CD4-positive, alpha-beta memory T cell (primary cell): Measurements from ENCODE around the gene SP9. TPM values are rescaled to one million over a fixed set of nuclear protein-coding genes. Genes with fewer than 3 reads are reported as not detected.

Experiments
- CTCF ChIA-PET: fragments of 350-600 bp; sonication (Branson Sonifier 250); formaldehyde crosslinking; loops from one replicate; lab custom pipeline; 2021; ENCODE audit warnings: inconsistent platforms; ENCODE audit not compliant: partially characterized antibody; lab: Charles Lee
- POLR2A ChIA-PET: fragments of 350-600 bp; sonication (Branson Sonifier 250); formaldehyde crosslinking; loops from one replicate; lab custom pipeline; 2021; ENCODE audit not compliant: partially characterized antibody; lab: Charles Lee
- DNase-seq, 5 donors: peaks; one replicate each; pipeline versions ENCODE4 v3.0.0 to v3.0.0-alpha.2; 2020 to 2022; ENCODE audit warnings: mixed read lengths in 1 of 5
- H3K27ac ChIP-seq: one replicate; pipeline ENCODE4 v1.7.0; 2013; ENCODE audit warnings: low read depth, low read length
- H3K27me3 ChIP-seq: 2 replicates; pipeline ENCODE4 v1.7.0; 2013; ENCODE audit warnings: mild to moderate bottlenecking, low read length, moderate library complexity; ENCODE audit not compliant: insufficient read depth
- H3K36me3 ChIP-seq: 2 replicates; pipeline ENCODE4 v1.7.0; 2013; ENCODE audit warnings: mild to moderate bottlenecking, low read length, moderate library complexity; ENCODE audit not compliant: insufficient read depth
- H3K4me1 ChIP-seq: 2 replicates; pipeline ENCODE4 v1.7.0; 2013; ENCODE audit warnings: mild to moderate bottlenecking, low read length, moderate library complexity; ENCODE audit not compliant: insufficient read depth
- H3K4me3 ChIP-seq, 2 donors: one replicate each; pipeline ENCODE4 v1.7.0; 2013; ENCODE audit warnings: low read length in 2 of 2, mild to moderate bottlenecking in 1 of 2
- H3K9me3 ChIP-seq, 2 donors: one replicate each; pipeline ENCODE4 v1.7.0; 2013; ENCODE audit warnings: low read length in 2 of 2, control low read depth in 1 of 2; ENCODE audit not compliant: control insufficient read depth in 1 of 2
- H3K27ac Mint-ChIP-seq, 7 donors: one replicate each; pipeline ENCODE4 v1.8.0; 2020 to 2021; ENCODE audit warnings: mixed read lengths in 7 of 7, mild to moderate bottlenecking in 6 of 7, inconsistent platforms in 3 of 7, moderate library complexity in 3 of 7
- H3K27me3 Mint-ChIP-seq, 2 donors: one replicate each; pipeline ENCODE4 v1.8.0; 2020 to 2021; ENCODE audit warnings: mixed read lengths in 2 of 2
- H3K36me3 Mint-ChIP-seq, 2 donors: one replicate each; pipeline ENCODE4 v1.8.0; 2020 to 2021; ENCODE audit warnings: mixed read lengths in 2 of 2, inconsistent platforms in 1 of 2, mild to moderate bottlenecking in 1 of 2
- H3K4me1 Mint-ChIP-seq, 4 donors: one replicate each; pipeline ENCODE4 v1.8.0; 2020 to 2021; ENCODE audit warnings: mixed read lengths in 4 of 4, mild to moderate bottlenecking in 1 of 4
- H3K4me3 Mint-ChIP-seq, 8 donors: one replicate each; pipeline ENCODE4 v1.8.0; 2020 to 2021; ENCODE audit warnings: mixed read lengths in 8 of 8, mild to moderate bottlenecking in 7 of 8, moderate library complexity in 6 of 8, inconsistent platforms in 3 of 8
- H3K9me3 Mint-ChIP-seq, 8 donors: one replicate each; pipeline ENCODE4 v1.8.0; 2020 to 2021; ENCODE audit warnings: mixed read lengths in 8 of 8, mild to moderate bottlenecking in 5 of 8, inconsistent platforms in 3 of 8, moderate library complexity in 1 of 8
- intact Hi-C: fragments of 100-400 bp; cut with micrococcal nuclease; formaldehyde crosslinking; loops from one replicate; pipeline ENCODE4 v1.15.1; 2023
- polyA plus RNA-seq, 2 donors: library from polyadenylated mRNA; unstranded; fragments of 300-500 nt; fragmentation: Illumina TruSeq; gene quantifications; one replicate each; pipeline ENCODE4 v1.2.3, GENCODE V29; 2021
- total RNA-seq, 2 experiments: library from RNA; stranded (reverse); gene quantifications; one replicate each; pipeline ENCODE4 v1.2.3, GENCODE V29; 2021

The SP9 gene
- total and polyA plus RNA-seq, 4 experiments from 2014 or later = not detected

DNA sequence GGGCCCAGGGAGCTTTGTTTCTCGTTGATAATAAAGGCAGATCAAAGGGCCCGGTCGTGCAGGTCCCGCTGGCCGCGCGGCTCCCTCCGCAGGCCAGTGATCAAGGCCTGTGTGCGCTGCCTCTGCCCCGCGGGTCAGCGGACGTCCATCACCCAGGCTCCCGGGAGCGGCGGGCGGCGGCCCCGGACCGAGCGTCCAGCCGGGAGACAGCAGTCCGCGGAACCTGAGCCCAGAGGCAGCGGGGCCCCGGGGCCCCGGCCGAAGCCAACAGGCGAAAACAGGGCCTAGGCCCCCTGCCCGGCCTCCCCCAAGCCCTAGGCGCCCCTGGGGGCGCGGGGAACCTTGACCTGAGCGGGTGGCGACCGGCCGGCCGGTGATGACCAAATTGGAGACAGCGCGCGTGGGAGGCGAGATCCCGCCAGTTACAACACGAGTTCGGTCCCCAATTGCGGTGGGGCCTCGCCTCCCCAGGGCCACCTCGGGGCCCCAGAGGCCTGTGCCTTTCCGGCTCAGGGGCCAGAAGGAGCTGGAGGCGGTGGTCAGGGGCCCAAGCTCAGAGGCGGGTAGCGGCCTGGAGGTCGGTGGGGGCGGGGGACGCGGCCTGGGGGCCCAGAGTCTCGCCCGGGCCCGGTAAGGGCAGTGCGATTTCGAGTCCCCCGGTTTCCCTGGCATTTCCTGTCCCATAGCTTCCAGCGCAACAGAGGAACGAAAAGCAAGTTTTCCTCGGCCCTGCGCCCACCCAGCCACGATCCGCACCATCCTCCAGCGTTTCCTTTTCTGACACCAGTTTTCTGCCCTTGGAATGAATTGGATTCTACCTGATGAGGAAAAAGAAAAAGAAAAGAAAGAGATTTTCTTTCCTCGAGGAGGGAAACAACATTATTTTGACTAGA, 5.9 kb downstream of the SP9 start:
- Histone ChIP-seq H3K27ac (no peak overlapping the region), H3K4me3 (no peak overlapping the region), H3K4me1 (peaks cover 64% of the 10 kb centered on the region), H3K9me3 (no peaks in the 10 kb centered on the region), H3K36me3 (no peaks in the 10 kb centered on the region), H3K27me3 (peaks cover 74% of the 10 kb centered on the region)
- peaks cover 0 to 35% (median 2%) of the 10 kb centered on the region in 8 donors for H3K9me3 Mint-ChIP-seq
- peak in 1 of 5 donors; percentile 35 for DNase-seq
- intact Hi-C loops = loop anchor here (1.0 to 10.0 kb wide), 11 partner anchors 10 to 1536 kb away; partner anchors contain the start of gene OLA1
- peaks cover 47 to 51% of the 10 kb centered on the region in 2 donors for H3K27me3 Mint-ChIP-seq
- H3K27ac Mint-ChIP-seq = peak overlapping the region in 3 of 7 donors; percentile 93 to 97 (median 94)
- ChIA-PET CTCF (interaction anchor here (0.6 to 4.2 kb wide), 40 partner anchors 9 to 1313 kb away, joined by 3 to 114 read pairs (median 4); partner anchors contain the start of gene OLA1), POLR2A (interaction anchor here (0.9 to 1.7 kb wide), 3 partner anchors 92 to 938 kb away, joined by 4 to 6 read pairs (median 4); partner anchors contain the start of genes OLA1 and SP3)
- H3K36me3 Mint-ChIP-seq = peaks cover 0 to 5% of the 10 kb centered on the region in 2 donors
- H3K4me3 Mint-ChIP-seq = peak overlapping the region in 5 of 8 donors; percentile 21 to 95 (median 66)
- H3K4me1 Mint-ChIP-seq = peaks cover 18 to 49% (median 33%) of the 10 kb centered on the region in 4 donors

DNA sequence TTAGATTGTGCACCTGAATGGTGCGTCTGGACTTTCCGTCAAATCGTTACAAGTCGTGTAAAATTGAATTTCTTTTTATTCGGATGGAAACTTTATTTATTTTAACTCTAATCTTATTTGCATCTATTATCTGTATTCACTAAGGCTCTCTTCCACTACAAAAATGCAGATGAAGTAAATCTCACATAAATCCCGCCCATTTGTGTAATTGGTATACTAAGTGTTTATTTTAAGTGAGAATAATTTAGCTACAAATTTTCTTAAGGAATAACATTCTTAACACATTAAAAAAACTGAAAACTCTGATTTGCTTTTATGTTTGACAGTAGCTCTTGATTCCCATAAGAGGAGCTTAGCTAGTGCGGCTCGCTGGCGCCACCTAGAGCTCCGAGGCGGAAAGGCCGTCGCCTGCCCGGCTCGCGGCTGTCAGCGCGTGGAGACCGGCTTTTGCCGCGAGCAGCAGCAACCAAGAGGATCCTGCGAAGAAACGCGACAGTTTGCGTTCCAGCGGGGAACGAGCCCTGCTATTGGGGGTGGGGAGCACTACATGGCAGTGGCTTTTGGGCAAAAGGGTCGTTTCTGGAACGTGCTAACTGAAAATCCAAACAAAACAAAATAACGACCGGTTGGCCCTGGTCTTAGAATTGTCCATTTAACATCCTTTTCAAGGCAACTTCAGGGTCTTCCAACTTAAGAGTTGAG, 6.7 kb downstream of the SP9 start:
- POLR2A ChIA-PET = interaction anchor here (0.9 to 1.7 kb wide), 3 partner anchors 93 to 939 kb away, joined by 4 to 6 read pairs (median 4); partner anchors contain the start of genes OLA1 and SP3
- H3K4me3 Mint-ChIP-seq = peak overlapping the region; percentile 13 to 95 (median 79)
- intact Hi-C loops = loop anchor here (1.0 to 10.0 kb wide), 11 partner anchors 11 to 1537 kb away; partner anchors contain the start of gene OLA1

DNA sequence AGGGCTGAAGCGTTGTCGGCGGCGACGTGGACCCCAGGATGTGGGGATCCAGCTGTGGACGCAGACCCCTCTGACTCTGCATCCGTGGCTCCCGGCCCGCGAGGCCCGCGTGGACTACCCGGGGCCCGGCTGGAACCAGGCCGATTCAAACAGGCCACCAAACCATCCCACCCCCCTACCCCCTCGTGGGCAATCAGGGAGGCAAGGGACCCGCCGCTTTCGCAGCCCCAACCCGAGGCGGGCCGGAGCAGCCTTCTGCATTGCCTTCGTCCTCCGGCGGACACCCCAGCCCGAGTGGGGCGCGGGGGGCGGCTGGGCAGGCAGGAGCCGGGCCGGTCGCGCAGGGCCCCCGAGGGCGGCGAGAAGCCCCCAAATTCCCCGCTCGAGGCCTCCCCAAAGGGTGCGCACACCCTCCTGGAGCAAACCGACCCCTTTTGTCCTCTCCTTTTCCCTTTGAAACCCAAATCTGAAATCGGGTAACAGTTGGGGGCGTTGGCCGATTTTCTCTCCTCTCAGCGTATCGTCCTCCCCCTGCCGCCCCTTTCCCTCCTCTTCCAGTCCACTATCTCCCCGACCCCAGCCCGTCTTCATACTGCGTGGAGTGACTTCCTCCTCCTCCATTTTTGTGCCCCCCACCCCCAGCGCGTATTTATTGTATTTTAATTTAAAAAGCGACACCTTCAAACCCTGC, 7.4 kb downstream of the SP9 start:
- H3K27ac ChIP-seq = no peak overlapping the region
- no peak for DNase-seq
- CTCF ChIA-PET = interaction anchor here (0.9 to 4.2 kb wide), 27 partner anchors 8 to 1315 kb away, joined by 3 to 114 read pairs (median 6); partner anchors contain the start of gene OLA1
- Mint-ChIP-seq H3K27me3 (peaks cover 46 to 51% of the 10 kb centered on the region in 2 donors), H3K36me3 (peaks cover 7 to 10% of the 10 kb centered on the region in 2 donors), H3K4me1 (peaks cover 18 to 48% (median 32%) of the 10 kb centered on the region in 4 donors), H3K9me3 (peaks cover 0 to 31% (median 2%) of the 10 kb centered on the region in 8 donors), H3K4me3 (peak overlapping the region in 6 of 8 donors; percentile 26 to 72 (median 64)), H3K27ac (peak overlapping the region in 2 of 7 donors; percentile 68 to 93)
- H3K4me3 ChIP-seq = peak overlapping the region in 1 of 2 donors; percentile 18
- H3K9me3 ChIP-seq = no peaks in the 10 kb centered on the region
- intact Hi-C loops = loop anchor here (1.0 to 10.0 kb wide), 11 partner anchors 12 to 1537 kb away; partner anchors contain the start of gene OLA1
- H3K27me3 ChIP-seq = peaks cover 70% of the 10 kb centered on the region
- POLR2A ChIA-PET = interaction anchor here (0.9 to 1.7 kb wide), 3 partner anchors 94 to 940 kb away, joined by 4 to 6 read pairs (median 4); partner anchors contain the start of genes OLA1 and SP3
- no peaks in the 10 kb centered on the region for H3K36me3 ChIP-seq
- peaks cover 51% of the 10 kb centered on the region for H3K4me1 ChIP-seq

More for the DNA sequence above, 6.7 kb downstream of the SP9 start:
- peak; percentile 83 to 89 (median 86) for DNase-seq
- Histone ChIP-seq H3K27me3 (peaks cover 70% of the 10 kb centered on the region), H3K9me3 (no peaks in the 10 kb centered on the region), H3K27ac (no peak overlapping the region), H3K4me3 (peak overlapping the region in 1 of 2 donors; percentile 18), H3K36me3 (no peaks in the 10 kb centered on the region), H3K4me1 (peaks cover 56% of the 10 kb centered on the region)
- H3K36me3 Mint-ChIP-seq = peaks cover under 1 to 5% of the 10 kb centered on the region in 2 donors
- CTCF ChIA-PET = interaction anchor here (0.6 to 4.2 kb wide), 40 partner anchors 8 to 1314 kb away, joined by 3 to 114 read pairs (median 4); partner anchors contain the start of gene OLA1
- peaks cover 18 to 48% (median 32%) of the 10 kb centered on the region in 4 donors for H3K4me1 Mint-ChIP-seq
- peaks cover 0 to 34% (median 2%) of the 10 kb centered on the region in 8 donors for H3K9me3 Mint-ChIP-seq
- peaks cover 47 to 51% of the 10 kb centered on the region in 2 donors for H3K27me3 Mint-ChIP-seq
- H3K27ac Mint-ChIP-seq = peak overlapping the region in 6 of 7 donors; percentile 65 to 97 (median 88)

DNA sequence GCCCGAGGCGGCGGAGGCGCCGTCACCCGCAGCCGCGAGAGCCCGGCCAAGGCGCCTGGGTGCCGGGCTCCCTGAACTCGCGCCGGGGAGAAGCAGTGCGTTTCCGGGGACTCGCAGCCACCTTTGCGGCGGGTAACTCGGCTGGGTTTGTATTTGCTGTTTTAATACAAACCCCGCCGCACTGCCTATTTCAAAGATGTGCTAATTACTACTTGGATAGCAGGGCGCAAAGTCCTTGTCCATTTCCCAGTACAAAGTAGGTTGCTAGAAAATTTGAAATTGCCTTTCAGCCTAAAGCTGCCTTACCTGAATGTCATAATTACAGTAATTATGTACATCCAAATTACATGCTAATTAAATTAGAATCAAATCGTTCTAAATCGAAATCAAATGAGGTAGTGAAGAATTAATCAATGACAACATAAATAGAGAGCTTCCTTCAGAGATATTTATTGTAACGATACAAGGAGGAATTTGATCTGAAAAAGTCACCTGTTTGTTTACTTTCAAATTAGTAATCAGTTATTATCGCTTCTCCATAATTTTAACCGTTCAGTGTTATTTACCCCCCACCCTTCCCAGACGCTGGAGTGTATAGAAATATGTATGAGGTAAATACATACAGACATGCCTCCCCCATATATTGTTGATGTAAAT, 8.1 kb downstream of the SP9 start:
- H3K36me3 ChIP-seq = no peaks in the 10 kb centered on the region
- peaks cover 66% of the 10 kb centered on the region for H3K27me3 ChIP-seq
- peak overlapping the region in 4 of 7 donors; percentile 6 to 69 (median 65) for H3K27ac Mint-ChIP-seq
- peaks cover 0 to 25% (median under 1%) of the 10 kb centered on the region in 8 donors for H3K9me3 Mint-ChIP-seq
- peak overlapping the region; percentile 26 to 75 (median 50) for H3K4me3 Mint-ChIP-seq
- intact Hi-C loops = loop anchor here (5.0 to 10.0 kb wide), 3 partner anchors 771 to 1538 kb away; no protein-coding TSS in a partner anchor
- no peak overlapping the region for H3K4me3 ChIP-seq
- no peaks in the 10 kb centered on the region for H3K9me3 ChIP-seq
- CTCF ChIA-PET = interaction anchor here (0.9 to 2.7 kb wide), 3 partner anchors 940 to 1315 kb away, joined by 3 to 24 read pairs (median 3); no protein-coding TSS in a partner anchor
- POLR2A ChIA-PET = interaction anchor here (0.7 kb wide), 1 partner anchor 8 kb away, joined by 3 read pairs; the partner anchor contains the start of gene SP9
- H3K36me3 Mint-ChIP-seq = peaks cover 9 to 11% of the 10 kb centered on the region in 2 donors
- H3K27me3 Mint-ChIP-seq = peaks cover 43 to 48% of the 10 kb centered on the region in 2 donors
- DNase-seq = peak in 2 of 5 donors; percentile 39 to 56
- H3K27ac ChIP-seq = no peak overlapping the region
- peaks cover 15 to 44% (median 29%) of the 10 kb centered on the region in 4 donors for H3K4me1 Mint-ChIP-seq
- H3K4me1 ChIP-seq = peaks cover 47% of the 10 kb centered on the region

DNA sequence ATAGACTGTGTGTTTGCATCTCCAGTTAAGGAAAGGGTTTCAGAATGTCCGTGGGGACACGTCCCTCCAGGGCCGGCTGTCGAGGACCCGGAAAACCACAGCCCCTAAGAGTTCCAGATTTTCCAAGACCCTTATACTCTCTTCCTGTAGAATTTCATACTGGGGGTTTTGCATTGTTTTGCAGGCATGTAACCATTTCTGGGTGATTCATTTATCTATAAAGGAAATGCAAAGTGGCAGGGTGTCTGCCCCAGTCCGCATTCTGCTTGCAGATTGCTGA, 8.5 kb downstream of the SP9 start:
- peak in 1 of 5 donors; percentile 20 for DNase-seq
- intact Hi-C loops = loop anchor here (5.0 to 10.0 kb wide), 3 partner anchors 771 to 1538 kb away; no protein-coding TSS in a partner anchor

More for the DNA sequence above, 8.5 kb downstream of the SP9 start:
- H3K4me1 ChIP-seq = peaks cover 45% of the 10 kb centered on the region
- Mint-ChIP-seq H3K9me3 (peaks cover 0 to 22% (median 0%) of the 10 kb centered on the region in 8 donors), H3K36me3 (peaks cover 14% of the 10 kb centered on the region in 2 donors), H3K4me3 (peak overlapping the region; percentile 11 to 75 (median 44)), H3K27ac (peak overlapping the region in 3 of 7 donors; percentile 6 to 69 (median 68)), H3K27me3 (peaks cover 42 to 46% of the 10 kb centered on the region in 2 donors), H3K4me1 (peaks cover 15 to 42% (median 27%) of the 10 kb centered on the region in 4 donors)
- H3K36me3 ChIP-seq = peaks cover under 1% of the 10 kb centered on the region
- H3K27ac ChIP-seq = no peak overlapping the region
- CTCF ChIA-PET = interaction anchor here (0.9 to 2.7 kb wide), 4 partner anchors 185 to 1315 kb away, joined by 3 to 24 read pairs (median 3); no protein-coding TSS in a partner anchor
- POLR2A ChIA-PET = interaction anchor here (0.7 kb wide), 1 partner anchor 8 kb away, joined by 3 read pairs; the partner anchor contains the start of gene SP9
- H3K4me3 ChIP-seq = no peak overlapping the region
- H3K9me3 ChIP-seq = no peaks in the 10 kb centered on the region
- peaks cover 62% of the 10 kb centered on the region for H3K27me3 ChIP-seq
